RPMI7951 (cell line): ENCODE data around the gene TSG101. TPM values are rescaled to one million over a fixed set of nuclear protein-coding genes. Genes with fewer than 3 reads are reported as not detected.

Experiments
- DNase-seq: peaks from one replicate; pipeline ENCODE4 v3.0.0-alpha.2; 2012; ENCODE audit warnings: low read depth
- total RNA-seq: library from RNA; depleted of rRNA; stranded (reverse); fragments of >200 nt; shearing (Covaris generic); gene quantifications from 2 replicates; pipeline ENCODE4 v1.2.3, GENCODE V29; 2014

The TSG101 gene
- total RNA-seq, 1 experiment from 2014 or later: 90.1 TPM

DNA sequence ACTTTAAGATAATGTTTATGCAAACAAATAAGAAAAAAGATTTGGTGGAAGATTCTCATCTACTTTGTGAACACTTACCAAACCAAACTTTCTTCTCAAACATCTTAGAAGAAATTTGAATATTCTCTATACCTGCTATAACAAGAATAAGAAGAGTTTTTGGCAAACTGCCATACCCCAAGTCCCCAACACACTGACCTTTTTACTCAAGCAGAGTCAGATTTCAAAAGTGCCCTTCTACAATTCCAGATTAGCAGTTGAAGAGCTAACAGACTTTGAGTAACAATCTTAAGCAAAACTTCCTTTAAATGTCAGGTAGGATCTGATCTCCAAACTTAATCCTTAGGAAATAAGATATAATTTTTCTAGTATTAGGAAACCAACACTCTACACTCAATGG lies 33.9 kb downstream of the TSG101 start:
- no peak for DNase-seq

GRCh38 chr11:18491924-18492323 lies 34.8 kb downstream of the TSG101 start:
- DNase-seq: no peak

GRCh38 chr11:18490736-18491485 lies 35.8 kb downstream of the TSG101 start:
- no peak for DNase-seq

DNA sequence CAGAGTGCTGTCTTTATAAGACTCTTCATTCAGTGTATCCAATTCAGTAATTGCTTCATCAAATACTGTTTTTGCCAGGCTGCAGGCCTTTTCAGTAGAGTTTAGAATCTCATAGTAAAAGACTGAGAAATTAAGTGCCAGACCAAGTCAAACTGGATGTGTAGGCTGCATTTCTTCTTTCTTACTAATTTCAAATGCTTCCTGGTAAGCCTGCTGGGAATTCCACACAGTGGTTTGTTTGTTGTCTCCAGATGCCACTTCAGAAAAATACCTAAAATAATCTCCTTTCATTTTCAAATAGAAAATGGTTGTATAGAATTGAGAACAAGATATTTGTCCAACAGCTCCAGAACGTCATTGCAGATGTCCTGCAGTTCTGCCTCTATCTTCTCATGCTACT lies 36.4 kb downstream of the TSG101 start:
- peak; percentile 2 for DNase-seq

DNA sequence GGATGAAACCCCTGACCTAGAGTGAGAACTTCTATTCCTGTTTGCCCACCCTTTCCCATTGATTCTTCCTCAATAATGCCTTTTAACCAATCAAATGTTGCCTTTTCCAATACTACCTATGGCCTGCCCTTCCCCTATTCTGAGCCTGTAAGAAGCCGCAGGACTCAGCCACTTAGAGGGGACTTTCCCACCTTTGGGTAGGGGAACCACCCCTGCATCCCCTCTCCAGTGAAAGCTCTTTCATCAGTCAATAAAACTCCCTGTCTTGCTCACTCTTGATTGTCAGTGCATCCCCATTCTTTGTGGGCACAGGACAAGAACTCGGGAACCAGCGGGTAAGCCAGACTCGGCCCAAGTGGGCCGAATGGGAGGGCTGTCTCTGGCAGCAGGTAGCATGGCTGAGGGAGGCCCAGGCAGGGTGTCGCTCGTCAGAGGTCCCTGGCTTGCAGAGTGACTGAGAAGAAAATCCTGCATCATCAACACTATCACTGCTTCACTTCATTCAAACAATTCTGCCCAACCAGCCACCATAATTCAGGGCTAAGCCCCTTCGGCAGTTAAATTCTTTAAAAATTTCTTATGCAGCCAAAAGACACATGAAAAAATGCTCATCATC lies 40.7 kb downstream of the TSG101 start:
- no peak for DNase-seq

GRCh38 chr11:18479063-18479462 lies 47.7 kb downstream of the TSG101 start:
- no peak for DNase-seq

DNA sequence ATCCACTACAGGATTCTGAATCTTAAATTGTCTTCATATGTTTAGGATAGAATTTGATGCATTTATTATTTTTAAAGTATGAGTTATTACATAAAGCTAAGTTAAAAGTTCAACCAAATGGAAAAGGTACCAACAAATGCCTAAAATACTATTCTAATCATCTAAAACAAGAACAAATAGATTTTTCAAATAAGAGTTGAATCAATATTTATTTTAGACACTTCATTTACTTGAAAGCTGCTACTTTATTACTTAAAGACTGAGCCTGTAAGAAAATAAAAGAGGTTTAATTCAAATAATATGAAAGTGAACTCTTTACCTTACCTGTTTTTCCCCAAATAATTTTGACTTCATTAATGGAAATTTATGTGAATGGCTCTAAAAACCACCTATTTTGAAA lies 54.2 kb downstream of the TSG101 start:
- DNase-seq: no peak

- no peak for DNase-seq
Observed at GRCh38 chr11:18471995-18472394, 54.7 kb downstream of the TSG101 start.

- no peak for DNase-seq
Observed at GRCh38 chr11:18468961-18469360, 57.8 kb downstream of the TSG101 start.

DNA sequence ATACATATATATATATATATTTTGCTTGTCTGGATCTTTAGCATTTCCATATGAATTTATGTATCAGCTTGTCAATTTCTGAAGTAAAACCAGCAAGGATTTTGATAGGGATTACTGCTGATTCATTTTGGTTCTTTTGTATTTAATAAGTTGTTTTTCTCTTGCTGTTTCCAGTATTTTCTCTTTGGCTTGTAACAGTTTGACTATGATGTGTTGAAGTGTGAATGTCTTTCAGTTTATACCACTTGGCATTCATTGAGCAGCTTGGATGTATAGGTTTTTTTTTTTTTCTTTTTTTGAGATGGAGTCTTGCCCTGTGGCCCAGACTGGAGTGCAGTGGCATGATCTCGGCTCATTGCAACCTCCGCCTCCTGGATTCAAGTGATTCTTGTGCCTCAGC lies 58.7 kb downstream of the TSG101 start:
- no peak for DNase-seq

DNA sequence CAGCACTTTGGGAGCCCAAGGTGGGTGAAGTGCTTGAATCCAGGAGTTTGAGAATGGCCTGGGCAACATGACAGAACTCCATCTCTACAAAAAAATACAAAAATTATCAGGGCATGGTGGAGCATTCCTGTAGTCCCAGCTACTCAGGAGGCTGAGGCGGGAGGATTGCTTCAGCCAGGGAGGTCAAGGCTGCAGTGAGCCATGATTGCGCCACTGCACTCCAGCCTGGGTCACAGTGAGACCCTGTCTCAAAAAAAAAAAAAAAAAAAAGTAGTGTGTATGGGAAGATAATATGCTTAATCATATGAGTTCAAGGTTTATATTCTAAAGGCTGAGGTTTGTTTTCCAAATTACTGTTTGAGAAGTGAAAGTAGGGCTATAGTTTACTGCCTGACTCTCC lies 60.3 kb downstream of the TSG101 start:
- DNase-seq: no peak

DNA sequence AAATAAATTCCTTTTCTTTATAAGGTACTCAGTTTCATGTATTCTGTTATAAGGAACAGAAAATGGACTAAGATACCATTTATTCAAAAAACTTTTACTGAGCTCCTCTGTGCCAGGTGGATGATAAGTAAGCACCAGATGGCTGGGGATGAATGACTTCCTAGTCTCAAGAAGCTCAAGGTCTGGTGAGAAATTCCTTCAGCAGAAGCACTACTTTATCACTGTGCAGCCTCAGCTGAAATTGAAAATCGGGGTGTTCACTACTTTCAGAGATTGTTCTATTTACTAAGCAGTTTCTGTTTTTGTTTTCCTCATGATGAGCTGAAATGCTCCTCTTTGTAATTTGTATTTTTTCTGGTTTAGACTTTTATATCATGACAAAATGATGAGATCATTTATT lies 63.3 kb downstream of the TSG101 start:
- no peak for DNase-seq

DNA sequence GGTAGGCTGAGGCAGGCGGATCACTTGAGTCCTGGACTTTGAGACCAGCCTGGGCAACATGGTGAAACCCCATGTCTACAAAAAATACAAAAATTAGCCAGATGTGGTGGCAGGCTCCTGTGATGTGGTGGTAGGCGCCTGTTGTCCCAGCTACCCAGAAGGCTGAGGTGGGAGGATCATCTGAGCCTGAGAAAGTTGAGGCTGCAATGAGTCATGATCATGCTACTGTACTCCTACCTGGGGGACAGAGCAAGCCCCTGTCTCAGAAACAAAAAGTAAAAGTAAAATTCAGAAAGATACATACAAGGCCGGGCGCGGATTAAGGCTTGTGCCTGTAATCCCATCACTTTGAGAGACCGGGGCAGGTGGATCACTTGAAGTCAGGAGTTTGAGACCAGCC lies 64.8 kb downstream of the TSG101 start:
- no peak for DNase-seq

GRCh38 chr11:18459634-18460033 lies 67.1 kb downstream of the TSG101 start:
- DNase-seq: no peak

DNA sequence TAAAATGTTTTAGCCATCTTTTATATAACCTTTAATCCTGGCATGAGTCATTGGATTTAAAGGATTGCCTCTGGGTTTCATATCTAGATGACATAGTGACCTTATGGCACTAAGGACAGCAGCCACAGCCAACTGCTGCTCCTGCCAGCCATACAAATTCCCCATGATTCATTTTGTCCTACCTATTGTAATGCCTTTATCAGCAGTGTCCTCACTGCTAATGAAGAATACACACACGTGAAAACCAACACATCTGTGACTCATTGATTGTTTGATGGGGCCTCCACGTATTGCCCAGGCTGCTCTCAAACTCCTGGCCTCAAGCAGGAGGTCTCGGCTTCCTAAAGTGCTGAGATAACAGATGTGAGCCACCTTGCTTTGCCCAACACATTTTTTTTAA lies 69.3 kb downstream of the TSG101 start:
- DNase-seq: peak; percentile 33

- no peak for DNase-seq
Observed at GRCh38 chr11:18455686-18456372, 70.9 kb downstream of the TSG101 start, which contains the start of gene LDHAL6A. Gene LDHAL6A (plus strand): TSS chr11:18455856. CDS start chr11:18456681, 825 bp downstream.

- DNase-seq: peak; percentile 40
Observed at GRCh38 chr11:18452927-18453326, 73.8 kb downstream of the TSG101 start.

- no peak for DNase-seq
Observed at GRCh38 chr11:18449251-18449650, 77.5 kb downstream of the TSG101 start.

DNA sequence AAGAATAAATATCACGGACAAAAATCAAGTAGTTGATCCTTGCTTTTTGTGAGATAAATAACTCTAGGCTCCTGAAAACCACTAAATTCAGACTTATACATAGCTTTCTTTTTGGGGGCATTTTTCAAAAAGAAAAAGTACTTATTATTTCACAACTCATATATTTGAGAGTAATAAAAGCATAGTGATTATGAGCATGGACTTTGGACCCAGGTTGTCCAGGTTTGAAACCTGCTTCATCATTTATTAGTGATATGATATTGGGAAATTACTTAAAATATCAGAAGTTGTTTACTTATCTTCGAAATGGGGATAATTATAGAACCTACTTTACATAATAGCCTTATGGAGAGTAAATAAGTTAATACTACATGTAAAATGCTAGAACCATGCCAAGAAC lies 88.1 kb downstream of the TSG101 start:
- DNase-seq: no peak
